MM.1S (cell line): ENCODE data around the gene TRIM44.
"Not testable (repeated sequence)": the region's sequence is repeated elsewhere in the genome, so short reads cannot be mapped to it uniquely, and the experiment has no call there.

Source experiments
- DNase-seq: peaks from one replicate; pipeline ENCODE4 v3.0.0-alpha.2; 2015
- H2AFZ ChIP-seq: fragments of 300-600 bp; sonication (generic); 2 replicates; pipeline ENCODE4 v1.6.0; 2016; ENCODE audit warnings: antibody characterized with exemption, low read length
- H3F3A ChIP-seq: fragments of 300-600 bp; sonication (generic); 2 replicates; pipeline ENCODE4 v1.6.1; 2016; ENCODE audit warnings: mild to moderate bottlenecking, antibody characterized with exemption, low read length, moderate library complexity, mixed read lengths; ENCODE audit not compliant: insufficient read depth
- H3K27ac ChIP-seq: fragments of 300-600 bp; sonication (generic); 2 replicates; pipeline ENCODE4 v1.5.1; 2016; ENCODE audit warnings: mild to moderate bottlenecking, low read length
- H3K27me3 ChIP-seq: fragments of 300-600 bp; sonication (generic); replicated peaks from 2 replicates; pipeline ENCODE4 v1.6.0; 2016; ENCODE audit warnings: low read length; ENCODE audit not compliant: insufficient read depth
- H3K36me3 ChIP-seq: fragments of 300-600 bp; sonication (generic); replicated peaks from 2 replicates; pipeline ENCODE4 v1.6.1; 2016; ENCODE audit warnings: mild to moderate bottlenecking, low read length, mixed read lengths; ENCODE audit not compliant: insufficient read depth
- H3K4me1 ChIP-seq: fragments of 300-600 bp; sonication (generic); 2 replicates; pipeline ENCODE4 v1.6.1; 2016; ENCODE audit warnings: low read length, mixed read lengths
- H3K4me2 ChIP-seq: fragments of 300-600 bp; sonication (generic); 2 replicates; pipeline ENCODE4 v1.6.0; 2016; ENCODE audit warnings: low read depth, low read length
- H3K4me3 ChIP-seq: fragments of 300-600 bp; sonication (generic); 2 replicates; pipeline ENCODE4 v1.5.1; 2016; ENCODE audit warnings: low read length, mixed read lengths
- H3K79me2 ChIP-seq: fragments of 300-600 bp; sonication (generic); 2 replicates; pipeline ENCODE4 v1.6.1; 2016; ENCODE audit warnings: mixed run types, low read length, mixed read lengths
- H3K9ac ChIP-seq: fragments of 300-600 bp; sonication (generic); 2 replicates; pipeline ENCODE4 v1.6.1; 2016; ENCODE audit warnings: low read length, mixed read lengths
- H3K9me2 ChIP-seq: fragments of 300-600 bp; sonication (generic); replicated peaks from 2 replicates; pipeline ENCODE4 v1.6.1; 2016; ENCODE audit warnings: mild to moderate bottlenecking, low read length, mixed read lengths; ENCODE audit not compliant: insufficient read depth
- H3K9me3 ChIP-seq: fragments of 300-600 bp; sonication (generic); replicated peaks from 2 replicates; pipeline ENCODE4 v1.6.1; 2016; ENCODE audit warnings: mild to moderate bottlenecking, low read length, mixed read lengths; ENCODE audit not compliant: insufficient read depth
- H4K20me1 ChIP-seq: fragments of 300-600 bp; sonication (generic); 2 replicates; pipeline ENCODE4 v1.6.1; 2016; ENCODE audit warnings: mild to moderate bottlenecking, low read length, moderate library complexity, mixed read lengths; ENCODE audit not compliant: insufficient read depth
- EZH2 ChIP-seq: fragments of 300-600 bp; sonication (generic); optimal IDR thresholded peaks from 2 replicates; pipeline ENCODE3; 2017; ENCODE audit warnings: low read depth, mild to moderate bottlenecking, antibody characterized with exemption, low read length, mixed read lengths
- EZH2phosphoT487 ChIP-seq: fragments of 300-600 bp; sonication (generic); IDR thresholded peaks from 2 replicates; pipeline ENCODE4 v1.6.1; 2018; ENCODE audit warnings: antibody characterized with exemption, low read length
- TF ChIP-seq, protein P1 (sequence below): fragments of 300-600 bp; sonication (generic); IDR thresholded peaks from 2 replicates; pipeline ENCODE4 v1.5.1; 2016; ENCODE audit warnings: antibody characterized with exemption, low read length, mixed read lengths

TRIM44 gene

DNA sequence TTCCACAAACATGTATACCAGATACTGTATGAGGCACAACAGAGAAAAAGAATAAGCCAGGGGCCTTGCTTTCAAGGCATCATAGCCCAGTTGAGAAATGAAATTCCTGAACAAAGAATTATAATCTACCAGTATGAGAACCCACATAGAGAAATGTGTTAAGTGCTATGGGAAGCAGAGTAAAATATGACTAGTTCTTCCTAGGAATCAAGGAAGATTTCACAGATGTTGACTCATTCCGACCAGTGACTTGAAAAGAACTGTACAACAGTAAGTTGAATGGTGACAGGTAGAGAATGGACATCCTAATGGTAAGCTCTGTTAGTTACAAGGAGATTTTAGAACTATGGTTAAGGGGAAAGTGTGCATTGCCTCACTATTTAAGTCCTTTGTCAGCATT is 102.6 kb downstream of the TRIM44 start:
- TF ChIP-seq EZH2phosphoT487 (no peak), EZH2 (no peak)
- TF ChIP-seq, protein P1, sequence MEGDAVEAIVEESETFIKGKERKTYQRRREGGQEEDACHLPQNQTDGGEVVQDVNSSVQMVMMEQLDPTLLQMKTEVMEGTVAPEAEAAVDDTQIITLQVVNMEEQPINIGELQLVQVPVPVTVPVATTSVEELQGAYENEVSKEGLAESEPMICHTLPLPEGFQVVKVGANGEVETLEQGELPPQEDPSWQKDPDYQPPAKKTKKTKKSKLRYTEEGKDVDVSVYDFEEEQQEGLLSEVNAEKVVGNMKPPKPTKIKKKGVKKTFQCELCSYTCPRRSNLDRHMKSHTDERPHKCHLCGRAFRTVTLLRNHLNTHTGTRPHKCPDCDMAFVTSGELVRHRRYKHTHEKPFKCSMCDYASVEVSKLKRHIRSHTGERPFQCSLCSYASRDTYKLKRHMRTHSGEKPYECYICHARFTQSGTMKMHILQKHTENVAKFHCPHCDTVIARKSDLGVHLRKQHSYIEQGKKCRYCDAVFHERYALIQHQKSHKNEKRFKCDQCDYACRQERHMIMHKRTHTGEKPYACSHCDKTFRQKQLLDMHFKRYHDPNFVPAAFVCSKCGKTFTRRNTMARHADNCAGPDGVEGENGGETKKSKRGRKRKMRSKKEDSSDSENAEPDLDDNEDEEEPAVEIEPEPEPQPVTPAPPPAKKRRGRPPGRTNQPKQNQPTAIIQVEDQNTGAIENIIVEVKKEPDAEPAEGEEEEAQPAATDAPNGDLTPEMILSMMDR = no peak
- no peaks in the 10 kb centered on the region for H3K9me2 ChIP-seq
- DNase-seq = no peak
- no peaks in the 10 kb centered on the region for H3F3A ChIP-seq
- no peaks in the 10 kb centered on the region for H3K79me2 ChIP-seq
- H4K20me1 ChIP-seq = no peaks in the 10 kb centered on the region
- H3K36me3 ChIP-seq = no peaks in the 10 kb centered on the region
- no peaks in the 10 kb centered on the region for H3K4me1 ChIP-seq
- no peak overlapping the region for H3K9ac ChIP-seq
- H3K27ac ChIP-seq = no peak overlapping the region
- H2AFZ ChIP-seq = no peak overlapping the region
- H3K4me3 ChIP-seq = no peak overlapping the region
- H3K4me2 ChIP-seq = no peak overlapping the region
- no peaks in the 10 kb centered on the region for H3K9me3 ChIP-seq
- H3K27me3 ChIP-seq = no peaks in the 10 kb centered on the region

DNA sequence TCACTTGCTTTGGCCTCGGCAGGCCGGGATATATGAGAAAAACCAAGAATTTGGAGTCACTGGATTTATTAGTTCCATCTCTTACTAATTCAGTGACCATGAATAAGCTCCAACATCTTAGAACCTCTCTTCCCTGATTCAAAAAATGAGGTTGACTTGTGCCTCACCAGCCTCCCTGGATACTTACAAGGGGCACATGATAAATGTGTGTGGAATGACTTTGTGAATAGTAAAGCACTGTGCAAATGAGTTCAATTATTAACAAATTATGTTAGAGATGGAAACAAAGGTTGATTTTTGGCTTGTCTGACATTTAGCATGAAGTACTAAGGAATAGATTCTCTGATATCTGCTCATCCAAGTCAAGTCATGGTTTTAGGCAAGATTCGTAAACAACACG is 104.1 kb downstream of the TRIM44 start:
- no peak overlapping the region for H3K27ac ChIP-seq
- H3K9me3 ChIP-seq = no peaks in the 10 kb centered on the region
- H3K27me3 ChIP-seq = no peaks in the 10 kb centered on the region
- no peak overlapping the region for H3K4me3 ChIP-seq
- H3K9me2 ChIP-seq = no peaks in the 10 kb centered on the region
- no peaks in the 10 kb centered on the region for H4K20me1 ChIP-seq
- no peaks in the 10 kb centered on the region for H3K4me1 ChIP-seq
- H2AFZ ChIP-seq = no peak overlapping the region
- TF ChIP-seq EZH2phosphoT487 (no peak), EZH2 (no peak)
- TF ChIP-seq, protein P1 = no peak
- H3K4me2 ChIP-seq = no peak overlapping the region
- H3K36me3 ChIP-seq = no peaks in the 10 kb centered on the region
- no peak for DNase-seq
- no peaks in the 10 kb centered on the region for H3F3A ChIP-seq
- no peak overlapping the region for H3K9ac ChIP-seq
- H3K79me2 ChIP-seq = no peaks in the 10 kb centered on the region

DNA sequence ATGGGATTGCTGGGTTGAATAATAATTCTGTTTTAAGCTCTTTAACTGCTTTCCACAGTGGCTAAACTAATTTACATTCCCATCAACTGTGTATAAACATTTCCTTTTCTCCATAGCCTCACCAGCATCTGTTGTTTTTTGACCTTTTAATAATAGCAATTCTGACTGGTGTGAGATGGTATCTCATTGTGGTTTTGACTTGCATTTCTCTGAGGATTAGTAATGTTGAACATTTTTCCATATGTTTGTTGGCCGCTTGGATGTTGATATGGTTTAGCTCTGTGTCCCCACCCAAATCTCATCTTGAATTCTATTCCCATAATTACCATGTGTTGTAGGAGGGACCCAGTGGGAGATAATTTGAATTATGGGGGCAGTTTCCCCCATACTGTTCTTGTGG is 107.8 kb downstream of the TRIM44 start:
- H3K9me2 ChIP-seq, H3K4me2 ChIP-seq, H3K27ac ChIP-seq, H4K20me1 ChIP-seq, H3K27me3 ChIP-seq, H3K4me1 ChIP-seq, H3K9me3 ChIP-seq, H3K4me3 ChIP-seq, H3K9ac ChIP-seq, H2AFZ ChIP-seq, H3K36me3 ChIP-seq, H3K79me2 ChIP-seq, DNase-seq, H3F3A ChIP-seq: not testable (repeated sequence)

DNA sequence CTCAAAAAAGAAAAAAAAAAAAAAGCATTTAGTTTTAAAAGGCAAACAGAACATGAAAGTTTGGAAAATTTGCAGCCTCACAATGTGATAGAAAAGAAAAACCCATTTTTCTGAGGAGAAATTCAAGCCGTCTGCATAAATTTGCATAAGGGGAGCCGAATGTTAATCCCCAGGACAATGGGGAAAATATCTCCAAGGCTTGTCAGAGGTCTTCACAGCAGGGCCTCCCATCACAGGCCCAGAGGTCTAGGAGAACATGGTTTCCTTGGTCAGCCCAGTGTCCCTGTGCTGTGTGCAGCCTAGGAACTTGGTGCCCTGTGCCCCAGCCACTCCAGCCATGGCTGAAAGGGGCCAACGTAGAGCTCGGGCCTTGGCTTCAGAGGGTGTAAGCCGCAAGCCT is 109.1 kb downstream of the TRIM44 start:
- H3K36me3 ChIP-seq = no peaks in the 10 kb centered on the region
- H3K4me1 ChIP-seq = no peaks in the 10 kb centered on the region
- TF ChIP-seq EZH2phosphoT487 (no peak), EZH2 (no peak)
- TF ChIP-seq, protein P1 = no peak
- H3K9ac ChIP-seq = no peak overlapping the region
- no peaks in the 10 kb centered on the region for H3F3A ChIP-seq
- no peaks in the 10 kb centered on the region for H4K20me1 ChIP-seq
- no peaks in the 10 kb centered on the region for H3K79me2 ChIP-seq
- no peaks in the 10 kb centered on the region for H3K9me2 ChIP-seq
- no peak for DNase-seq
- H3K27me3 ChIP-seq = no peaks in the 10 kb centered on the region
- no peak overlapping the region for H2AFZ ChIP-seq
- no peak overlapping the region for H3K4me2 ChIP-seq
- no peak overlapping the region for H3K27ac ChIP-seq
- H3K9me3 ChIP-seq = no peaks in the 10 kb centered on the region
- no peak overlapping the region for H3K4me3 ChIP-seq

DNA sequence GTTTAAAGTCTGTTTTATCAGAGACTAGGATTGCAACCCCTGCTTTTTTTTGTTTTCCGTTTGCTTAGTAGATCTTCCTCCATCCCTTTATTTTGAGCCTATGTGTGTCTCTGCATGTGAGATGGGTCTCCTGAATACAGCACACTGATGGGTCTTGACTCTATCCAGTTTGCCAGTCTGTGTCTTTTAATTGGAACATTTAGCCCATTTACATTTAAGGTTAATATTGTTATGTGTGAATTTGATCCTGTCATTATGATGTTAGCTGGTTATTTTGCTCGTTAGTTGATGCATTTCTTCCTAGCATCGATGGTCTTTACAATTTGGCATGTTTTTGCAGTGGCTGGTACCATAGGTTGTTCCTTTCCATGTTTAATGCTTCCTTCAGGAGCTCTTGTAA is 114.7 kb downstream of the TRIM44 start:
- not testable (repeated sequence) for H3K4me2 ChIP-seq, H3K9ac ChIP-seq, H2AFZ ChIP-seq, H3K36me3 ChIP-seq, H4K20me1 ChIP-seq, H3K27me3 ChIP-seq, H3F3A ChIP-seq, H3K27ac ChIP-seq, H3K79me2 ChIP-seq, H3K9me2 ChIP-seq, H3K4me3 ChIP-seq, DNase-seq, H3K9me3 ChIP-seq, H3K4me1 ChIP-seq

DNA sequence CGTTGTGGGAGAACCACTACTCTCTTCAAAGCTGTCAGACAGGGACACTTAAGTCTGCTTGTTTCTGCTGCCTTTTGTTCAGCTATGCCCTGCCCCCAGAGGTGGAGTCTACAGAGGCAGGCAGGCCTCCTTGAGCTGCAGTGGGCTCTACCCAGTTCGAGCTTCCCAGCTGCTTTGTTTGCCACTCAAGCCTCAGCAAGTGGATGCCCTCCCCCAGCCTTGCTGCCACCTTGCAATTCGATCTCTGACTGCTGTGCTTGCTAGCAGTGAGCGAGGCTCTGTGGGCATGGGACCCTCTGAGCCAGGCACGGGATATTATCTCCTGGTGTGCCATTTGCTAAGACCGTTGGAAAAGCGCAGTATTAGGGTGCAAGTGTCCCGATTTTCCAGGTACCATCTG is 116.4 kb downstream of the TRIM44 start:
- H3K9me3 ChIP-seq, H2AFZ ChIP-seq, H3K27me3 ChIP-seq, H3K4me1 ChIP-seq, H3K9me2 ChIP-seq, H3K36me3 ChIP-seq, DNase-seq, H3K27ac ChIP-seq, H3K4me2 ChIP-seq, H3K9ac ChIP-seq, H4K20me1 ChIP-seq, H3F3A ChIP-seq, H3K79me2 ChIP-seq, H3K4me3 ChIP-seq: not testable (repeated sequence)
